CD4-positive, alpha-beta memory T cell (primary cell): ENCODE measurements around the gene ZNF354C. TPM values are rescaled to one million over a fixed set of nuclear protein-coding genes. Genes with fewer than 3 reads are reported as not detected.

Source experiments
- CTCF ChIA-PET: fragments of 350-600 bp; sonication (Branson Sonifier 250); formaldehyde crosslinking; loops from one replicate; lab custom pipeline; 2021; ENCODE audit warnings: inconsistent platforms; ENCODE audit not compliant: partially characterized antibody; lab: Charles Lee
- POLR2A ChIA-PET: fragments of 350-600 bp; sonication (Branson Sonifier 250); formaldehyde crosslinking; loops from one replicate; lab custom pipeline; 2021; ENCODE audit not compliant: partially characterized antibody; lab: Charles Lee
- DNase-seq, 5 donors: peaks; one replicate each; pipeline versions ENCODE4 v3.0.0 to v3.0.0-alpha.2; 2020 to 2022; ENCODE audit warnings: mixed read lengths in 1 of 5
- H3K27ac ChIP-seq: one replicate; pipeline ENCODE4 v1.7.0; 2013; ENCODE audit warnings: low read depth, low read length
- H3K27me3 ChIP-seq: 2 replicates; pipeline ENCODE4 v1.7.0; 2013; ENCODE audit warnings: mild to moderate bottlenecking, low read length, moderate library complexity; ENCODE audit not compliant: insufficient read depth
- H3K36me3 ChIP-seq: 2 replicates; pipeline ENCODE4 v1.7.0; 2013; ENCODE audit warnings: mild to moderate bottlenecking, low read length, moderate library complexity; ENCODE audit not compliant: insufficient read depth
- H3K4me1 ChIP-seq: 2 replicates; pipeline ENCODE4 v1.7.0; 2013; ENCODE audit warnings: mild to moderate bottlenecking, low read length, moderate library complexity; ENCODE audit not compliant: insufficient read depth
- H3K4me3 ChIP-seq, 2 donors: one replicate each; pipeline ENCODE4 v1.7.0; 2013; ENCODE audit warnings: low read length in 2 of 2, mild to moderate bottlenecking in 1 of 2
- H3K9me3 ChIP-seq, 2 donors: one replicate each; pipeline ENCODE4 v1.7.0; 2013; ENCODE audit warnings: low read length in 2 of 2, control low read depth in 1 of 2; ENCODE audit not compliant: control insufficient read depth in 1 of 2
- H3K27ac Mint-ChIP-seq, 7 donors: one replicate each; pipeline ENCODE4 v1.8.0; 2020 to 2021; ENCODE audit warnings: mixed read lengths in 7 of 7, mild to moderate bottlenecking in 6 of 7, inconsistent platforms in 3 of 7, moderate library complexity in 3 of 7
- H3K27me3 Mint-ChIP-seq, 2 donors: one replicate each; pipeline ENCODE4 v1.8.0; 2020 to 2021; ENCODE audit warnings: mixed read lengths in 2 of 2
- H3K36me3 Mint-ChIP-seq, 2 donors: one replicate each; pipeline ENCODE4 v1.8.0; 2020 to 2021; ENCODE audit warnings: mixed read lengths in 2 of 2, inconsistent platforms in 1 of 2, mild to moderate bottlenecking in 1 of 2
- H3K4me1 Mint-ChIP-seq, 4 donors: one replicate each; pipeline ENCODE4 v1.8.0; 2020 to 2021; ENCODE audit warnings: mixed read lengths in 4 of 4, mild to moderate bottlenecking in 1 of 4
- H3K4me3 Mint-ChIP-seq, 8 donors: one replicate each; pipeline ENCODE4 v1.8.0; 2020 to 2021; ENCODE audit warnings: mixed read lengths in 8 of 8, mild to moderate bottlenecking in 7 of 8, moderate library complexity in 6 of 8, inconsistent platforms in 3 of 8
- H3K9me3 Mint-ChIP-seq, 8 donors: one replicate each; pipeline ENCODE4 v1.8.0; 2020 to 2021; ENCODE audit warnings: mixed read lengths in 8 of 8, mild to moderate bottlenecking in 5 of 8, inconsistent platforms in 3 of 8, moderate library complexity in 1 of 8
- intact Hi-C: fragments of 100-400 bp; cut with micrococcal nuclease; formaldehyde crosslinking; loops from one replicate; pipeline ENCODE4 v1.15.1; 2023
- polyA plus RNA-seq, 2 donors: library from polyadenylated mRNA; unstranded; fragments of 300-500 nt; fragmentation: Illumina TruSeq; gene quantifications; one replicate each; pipeline ENCODE4 v1.2.3, GENCODE V29; 2021
- total RNA-seq, 2 experiments: library from RNA; stranded (reverse); gene quantifications; one replicate each; pipeline ENCODE4 v1.2.3, GENCODE V29; 2021

The ZNF354C gene
- total and polyA plus RNA-seq, 4 experiments from 2014 or later = 1.3 to 11.3 (median 6.4) TPM

GRCh38 chr5:179120951-179121666, 60.9 kb downstream of the ZNF354C start:
- Mint-ChIP-seq H3K27me3 (no peaks in the 10 kb centered on the region), H3K27ac (no peak overlapping the region), H3K36me3 (no peaks in the 10 kb centered on the region), H3K4me3 (no peak overlapping the region), H3K4me1 (no peaks in the 10 kb centered on the region), H3K9me3 (peaks cover 0 to 16% (median 8%) of the 10 kb centered on the region in 8 donors)
- ChIA-PET POLR2A (no interaction called here), CTCF (no interaction called here)
- DNase-seq = no peak
- H3K36me3 ChIP-seq = no peaks in the 10 kb centered on the region
- intact Hi-C loops = no loop called here
- H3K9me3 ChIP-seq = no peaks in the 10 kb centered on the region
- no peaks in the 10 kb centered on the region for H3K27me3 ChIP-seq
- H3K4me1 ChIP-seq = no peaks in the 10 kb centered on the region
- no peak overlapping the region for H3K4me3 ChIP-seq
- H3K27ac ChIP-seq = no peak overlapping the region

GRCh38 chr5:179121667-179122111, 61.5 kb downstream of the ZNF354C start:
- Mint-ChIP-seq H3K9me3 (peaks cover 0 to 12% (median 4%) of the 10 kb centered on the region in 8 donors), H3K27me3 (no peaks in the 10 kb centered on the region), H3K4me3 (no peak overlapping the region), H3K4me1 (no peaks in the 10 kb centered on the region), H3K36me3 (no peaks in the 10 kb centered on the region), H3K27ac (no peak overlapping the region)
- Histone ChIP-seq H3K36me3 (no peaks in the 10 kb centered on the region), H3K4me3 (no peak overlapping the region), H3K9me3 (no peaks in the 10 kb centered on the region), H3K27ac (no peak overlapping the region), H3K4me1 (no peaks in the 10 kb centered on the region), H3K27me3 (no peaks in the 10 kb centered on the region)
- ChIA-PET POLR2A (no interaction called here), CTCF (no interaction called here)
- intact Hi-C loops = no loop called here
- DNase-seq = no peak

GRCh38 chr5:179122411-179123108, 62.4 kb downstream of the ZNF354C start:
- Mint-ChIP-seq H3K4me1 (no peaks in the 10 kb centered on the region), H3K4me3 (no peak overlapping the region), H3K27ac (no peak overlapping the region), H3K27me3 (no peaks in the 10 kb centered on the region), H3K9me3 (peaks cover 0 to 10% (median 3%) of the 10 kb centered on the region in 8 donors), H3K36me3 (no peaks in the 10 kb centered on the region)
- Histone ChIP-seq H3K4me3 (no peak overlapping the region), H3K27me3 (no peaks in the 10 kb centered on the region), H3K36me3 (no peaks in the 10 kb centered on the region), H3K27ac (no peak overlapping the region), H3K9me3 (no peaks in the 10 kb centered on the region), H3K4me1 (no peaks in the 10 kb centered on the region)
- ChIA-PET POLR2A (no interaction called here), CTCF (no interaction called here)
- intact Hi-C loops = no loop called here
- no peak for DNase-seq

- ChIA-PET CTCF (no interaction called here), POLR2A (interaction anchor here (0.6 kb wide), 1 partner anchor 1428 kb away, joined by 3 read pairs; no protein-coding TSS in a partner anchor)
- Histone ChIP-seq H3K4me3 (no peak overlapping the region), H3K9me3 (no peaks in the 10 kb centered on the region), H3K27ac (no peak overlapping the region), H3K4me1 (no peaks in the 10 kb centered on the region), H3K27me3 (no peaks in the 10 kb centered on the region), H3K36me3 (no peaks in the 10 kb centered on the region)
- no peak overlapping the region for H3K27ac Mint-ChIP-seq
- peaks cover 0 to 8% (median 3%) of the 10 kb centered on the region in 8 donors for H3K9me3 Mint-ChIP-seq
- no peaks in the 10 kb centered on the region for H3K36me3 Mint-ChIP-seq
- H3K27me3 Mint-ChIP-seq = no peaks in the 10 kb centered on the region
- H3K4me3 Mint-ChIP-seq = no peak overlapping the region
- H3K4me1 Mint-ChIP-seq = no peaks in the 10 kb centered on the region
- no peak for DNase-seq
- intact Hi-C loops = no loop called here
These were observed 62.9 kb downstream of the ZNF354C start for GRCh38 chr5:179123109-179123426.

- H3K9me3 ChIP-seq = no peaks in the 10 kb centered on the region
- DNase-seq = no peak
- no peaks in the 10 kb centered on the region for H3K27me3 Mint-ChIP-seq
- no peaks in the 10 kb centered on the region for H3K36me3 ChIP-seq
- H3K27me3 ChIP-seq = no peaks in the 10 kb centered on the region
- no peak overlapping the region for H3K27ac ChIP-seq
- no peaks in the 10 kb centered on the region for H3K36me3 Mint-ChIP-seq
- H3K9me3 Mint-ChIP-seq = peaks cover 0 to 8% (median 3%) of the 10 kb centered on the region in 8 donors
- H3K4me3 Mint-ChIP-seq = no peak overlapping the region
- ChIA-PET CTCF (no interaction called here), POLR2A (interaction anchor here (0.6 kb wide), 1 partner anchor 1428 kb away, joined by 3 read pairs; no protein-coding TSS in a partner anchor)
- no peaks in the 10 kb centered on the region for H3K4me1 Mint-ChIP-seq
- no peak overlapping the region for H3K27ac Mint-ChIP-seq
- H3K4me1 ChIP-seq = no peaks in the 10 kb centered on the region
- no peak overlapping the region for H3K4me3 ChIP-seq
- intact Hi-C loops = no loop called here
These were observed 63.5 kb downstream of the ZNF354C start for GRCh38 chr5:179123491-179124272.

- peaks cover 0 to 6% (median 3%) of the 10 kb centered on the region in 8 donors for H3K9me3 Mint-ChIP-seq
- intact Hi-C loops = no loop called here
- H3K4me1 ChIP-seq = no peaks in the 10 kb centered on the region
- CTCF ChIA-PET = no interaction called here
- H3K36me3 ChIP-seq = no peaks in the 10 kb centered on the region
- no peak for DNase-seq
- H3K4me3 Mint-ChIP-seq = no peak overlapping the region
- H3K4me3 ChIP-seq = no peak overlapping the region
- POLR2A ChIA-PET = no interaction called here
- no peaks in the 10 kb centered on the region for H3K27me3 Mint-ChIP-seq
- H3K4me1 Mint-ChIP-seq = no peaks in the 10 kb centered on the region
- no peak overlapping the region for H3K27ac Mint-ChIP-seq
- no peaks in the 10 kb centered on the region for H3K27me3 ChIP-seq
- no peaks in the 10 kb centered on the region for H3K36me3 Mint-ChIP-seq
- H3K9me3 ChIP-seq = no peaks in the 10 kb centered on the region
- no peak overlapping the region for H3K27ac ChIP-seq
These were observed 64.2 kb downstream of the ZNF354C start for GRCh38 chr5:179124273-179124852.
